Measurements from ENCODE around the gene OLFM1. TPM values are rescaled to one million over a fixed set of nuclear protein-coding genes. Genes with fewer than 3 reads are reported as not detected.

OLFM1 gene
- total RNA-seq, 1 donor from 2014 or later, result 0.96 TPM

DNA sequence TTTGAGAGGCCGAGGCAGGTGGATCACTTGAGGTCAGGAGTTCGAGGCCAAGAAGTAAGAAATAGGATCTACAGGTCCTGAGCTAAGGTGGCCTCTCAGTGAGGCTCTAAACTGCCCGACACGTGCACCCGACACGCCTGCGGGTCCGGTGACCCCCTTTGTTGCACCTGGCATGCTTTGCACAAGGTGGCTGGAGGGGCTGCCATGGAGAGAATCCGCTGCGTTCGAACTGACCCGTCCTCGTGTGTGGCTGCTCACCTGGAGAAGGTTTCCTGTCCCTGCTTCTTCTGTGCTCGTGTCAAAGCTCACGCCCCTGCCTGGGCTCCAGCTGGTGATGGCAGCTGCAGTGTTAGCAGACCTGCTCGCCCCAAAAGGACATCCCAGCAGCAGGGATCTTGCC lies 5.7 kb upstream of the OLFM1 start:
- no peak for DNase-seq (ENCODE audit: low read depth)
- no peaks in the 10 kb centered on the region for H3K36me3 ChIP-seq (ENCODE audit: control insufficient read depth, insufficient read depth, low read length)
- H3K4me3 ChIP-seq (ENCODE audit: low read depth, low read length), result no peak overlapping the region
- TF ChIP-seq CTCF (IDR thresholded peaks at IDR 0.05; ENCODE audit: insufficient read depth, low read length, poor library complexity, severe bottlenecking), result no peak
- H3K27me3 ChIP-seq (ENCODE audit: control insufficient read depth, insufficient read depth, low read length), result peaks cover 22% of the 10 kb centered on the region

- Histone ChIP-seq H3K36me3 (ENCODE audit: control insufficient read depth, insufficient read depth, low read length) (no peaks in the 10 kb centered on the region), H3K27me3 (ENCODE audit: control insufficient read depth, insufficient read depth, low read length) (peaks cover 29% of the 10 kb centered on the region), H3K4me3 (ENCODE audit: low read depth, low read length) (no peak overlapping the region)
- TF ChIP-seq CTCF (IDR thresholded peaks at IDR 0.05; ENCODE audit: insufficient read depth, low read length, poor library complexity, severe bottlenecking), result no peak
- DNase-seq (ENCODE audit: low read depth), result no peak
Observed at GRCh38 chr9:135082536-135082935, 4.9 kb upstream of the OLFM1 start.

DNA sequence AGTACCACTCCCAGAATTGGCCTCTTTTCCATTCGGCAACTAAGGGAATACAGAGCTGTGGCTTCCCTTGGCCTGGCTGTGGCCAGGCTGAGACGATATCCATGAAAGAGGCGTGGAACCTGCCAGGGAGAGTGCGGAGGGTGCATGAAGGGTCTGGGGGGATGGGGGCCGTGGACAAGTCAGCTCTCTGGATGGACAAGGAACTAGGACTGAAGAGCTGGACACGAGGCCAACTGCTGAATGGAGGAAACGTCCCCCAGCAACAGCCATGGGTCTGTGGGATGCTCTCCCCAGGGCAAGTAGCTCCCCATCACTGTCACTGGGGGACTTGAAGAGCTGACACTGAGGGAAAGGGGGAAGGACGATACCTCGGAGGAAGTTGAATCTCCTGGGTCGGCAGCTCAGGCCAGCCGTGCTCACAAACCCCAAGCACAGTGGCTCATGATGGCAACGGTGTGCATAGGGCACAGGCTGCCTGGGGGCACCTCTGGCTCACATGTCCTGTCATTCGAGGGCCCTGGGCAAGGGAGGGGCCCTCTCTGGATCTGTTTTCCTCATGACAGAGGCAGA lies 4.1 kb upstream of the OLFM1 start:
- no peak overlapping the region for H3K4me3 ChIP-seq (ENCODE audit: low read depth, low read length)
- H3K36me3 ChIP-seq (ENCODE audit: control insufficient read depth, insufficient read depth, low read length), result no peaks in the 10 kb centered on the region
- no peak for DNase-seq (ENCODE audit: low read depth)
- no peak for TF ChIP-seq CTCF (IDR thresholded peaks at IDR 0.05; ENCODE audit: insufficient read depth, low read length, poor library complexity, severe bottlenecking)
- peaks cover 33% of the 10 kb centered on the region for H3K27me3 ChIP-seq (ENCODE audit: control insufficient read depth, insufficient read depth, low read length)

DNA sequence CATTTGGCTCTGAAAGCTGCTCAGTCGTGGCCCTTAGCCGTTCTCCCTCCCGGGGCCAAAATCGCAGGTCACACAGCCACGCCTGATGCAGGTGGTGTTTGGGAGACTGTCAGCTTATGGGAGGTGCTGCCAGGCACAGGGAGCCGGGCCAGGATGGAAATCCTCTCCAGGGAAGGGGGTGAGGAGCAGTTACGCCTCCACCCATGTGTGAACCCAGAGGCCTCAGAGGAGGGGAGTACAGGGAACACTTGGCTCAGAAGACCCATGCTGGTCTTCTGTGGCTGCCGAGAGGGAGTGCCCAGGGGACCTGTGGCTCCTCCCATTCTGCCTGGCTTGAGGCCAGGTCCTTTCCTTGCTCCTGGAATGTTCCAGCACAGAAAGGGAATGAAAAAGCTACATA lies 3.6 kb upstream of the OLFM1 start:
- no peak for TF ChIP-seq CTCF (IDR thresholded peaks at IDR 0.05; ENCODE audit: insufficient read depth, low read length, poor library complexity, severe bottlenecking)
- no peak for DNase-seq (ENCODE audit: low read depth)
- no peak overlapping the region for H3K4me3 ChIP-seq (ENCODE audit: low read depth, low read length)
- H3K36me3 ChIP-seq (ENCODE audit: control insufficient read depth, insufficient read depth, low read length), result no peaks in the 10 kb centered on the region
- peaks cover 38% of the 10 kb centered on the region for H3K27me3 ChIP-seq (ENCODE audit: control insufficient read depth, insufficient read depth, low read length)

DNA sequence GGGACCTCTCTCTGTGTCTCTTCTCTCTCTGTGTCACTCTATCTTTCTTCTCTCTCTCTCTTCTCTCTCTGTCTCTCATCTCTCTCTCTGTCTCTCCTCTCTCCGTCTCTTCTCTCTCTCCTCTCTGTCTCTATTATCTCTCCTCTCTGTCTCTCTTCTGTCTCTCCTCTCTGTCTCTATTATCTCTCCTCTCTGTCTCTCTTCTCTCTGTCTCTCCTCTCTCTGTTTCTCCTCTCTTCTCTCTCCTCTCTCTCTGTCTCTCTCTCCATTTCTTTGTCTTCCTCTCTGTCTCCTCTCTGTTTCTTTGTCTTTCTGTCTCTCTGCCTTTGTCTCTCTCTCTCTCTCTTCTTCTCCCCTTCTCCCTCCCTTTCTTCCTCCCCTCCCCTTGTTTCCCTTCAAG lies 3.2 kb upstream of the OLFM1 start:
- no peak for DNase-seq (ENCODE audit: low read depth)
- H3K36me3 ChIP-seq (ENCODE audit: control insufficient read depth, insufficient read depth, low read length), result no peaks in the 10 kb centered on the region
- H3K27me3 ChIP-seq (ENCODE audit: control insufficient read depth, insufficient read depth, low read length), result peaks cover 42% of the 10 kb centered on the region
- no peak overlapping the region for H3K4me3 ChIP-seq (ENCODE audit: low read depth, low read length)
- TF ChIP-seq CTCF (IDR thresholded peaks at IDR 0.05; ENCODE audit: insufficient read depth, low read length, poor library complexity, severe bottlenecking), result no peak
